ENCODE measurements around the gene DRD3.

The DRD3 gene

GRCh38 chr3:114178770-114179368, at the start of gene DRD3:
TSS of gene DRD3 (minus strand) at chr3:114179052. CDS start at chr3:114171992, 7,060 bp downstream.
- peak; percentile 25 for DNase-seq (ENCODE audit: low read depth)

DNA sequence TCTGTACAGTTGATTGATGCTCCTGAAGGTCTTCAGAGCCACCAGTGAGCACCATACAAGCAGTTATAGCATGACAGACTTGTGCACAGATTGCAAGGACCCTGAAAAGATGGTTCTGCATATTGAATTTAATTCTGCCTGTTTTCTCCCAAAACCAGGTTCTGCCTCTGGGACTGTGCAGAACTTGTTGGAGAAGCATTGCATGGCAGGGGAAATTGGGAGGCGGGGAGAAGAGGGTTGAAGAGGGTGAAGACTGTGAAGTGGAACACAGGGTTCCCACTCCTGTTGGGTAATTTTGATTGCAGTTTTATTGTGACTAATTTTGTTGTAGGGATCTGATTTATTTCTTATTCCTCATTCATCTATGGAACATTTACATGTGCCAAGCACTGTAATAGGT, 48.2 kb upstream of the DRD3 start:
- DNase-seq (ENCODE audit: low read depth), result no peak

GRCh38 chr3:114226313-114226712, 47.5 kb upstream of the DRD3 start:
- no peak for DNase-seq (ENCODE audit: low read depth)

GRCh38 chr3:114223143-114223542, 44.3 kb upstream of the DRD3 start:
- DNase-seq (ENCODE audit: low read depth), result no peak

GRCh38 chr3:114221881-114222264, 43.0 kb upstream of the DRD3 start:
- no peak for DNase-seq (ENCODE audit: low read depth)

GRCh38 chr3:114221165-114221880, 42.5 kb upstream of the DRD3 start:
- DNase-seq (ENCODE audit: low read depth), result no peak

- no peak for DNase-seq (ENCODE audit: low read depth)
Observed at GRCh38 chr3:114219741-114220140, 40.9 kb upstream of the DRD3 start.

DNA sequence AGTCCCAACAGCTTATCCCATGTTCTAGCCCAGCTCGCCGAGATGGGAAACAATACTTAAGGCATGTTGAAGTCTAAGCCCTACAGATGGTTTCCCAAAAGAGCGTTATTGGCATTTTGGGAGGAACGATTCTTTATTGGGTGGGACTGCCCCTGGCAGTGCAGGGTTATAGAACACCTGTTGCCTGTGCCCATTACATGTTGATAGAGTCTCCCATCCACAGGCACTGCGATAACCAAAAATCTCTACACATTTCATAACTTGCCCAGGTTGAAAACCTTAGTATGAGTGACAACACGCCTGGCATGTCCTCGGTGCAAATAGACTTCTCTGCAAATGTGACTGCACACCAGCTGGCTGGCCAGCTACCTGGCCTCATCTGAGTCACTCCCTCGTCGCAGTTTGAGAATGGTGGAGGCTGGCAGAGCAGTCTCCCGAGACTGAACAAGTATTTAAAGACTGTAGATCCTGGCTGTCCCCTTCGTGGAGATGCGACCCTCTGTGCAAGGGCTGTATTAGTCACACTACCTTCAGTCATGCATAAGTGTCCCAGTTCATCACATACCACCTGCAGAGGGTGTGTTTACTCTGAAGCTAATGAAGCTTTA, 39.8 kb upstream of the DRD3 start:
- no peak for DNase-seq (ENCODE audit: low read depth)

GRCh38 chr3:114218006-114218405, 39.2 kb upstream of the DRD3 start:
- no peak for DNase-seq (ENCODE audit: low read depth)

DNA sequence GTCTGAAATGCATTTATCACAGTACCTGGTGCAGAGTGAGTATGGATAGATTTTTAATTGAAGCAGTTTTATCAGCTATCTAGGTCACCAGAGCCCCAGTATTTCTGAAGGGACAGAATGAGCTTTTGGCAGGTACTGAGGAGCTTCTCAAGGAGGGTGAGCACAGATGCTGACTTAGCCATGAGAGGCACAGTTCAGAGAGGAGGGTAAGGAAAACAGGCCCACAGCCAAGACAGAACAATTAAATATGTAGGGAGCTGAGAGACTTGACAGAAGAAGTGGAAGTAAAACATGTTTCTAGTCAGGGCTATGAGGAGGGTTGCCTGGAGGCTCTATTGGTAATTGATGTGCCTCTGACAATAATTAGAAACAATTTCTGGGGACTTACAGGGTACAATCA, 38.4 kb upstream of the DRD3 start:
- no peak for DNase-seq (ENCODE audit: low read depth)

GRCh38 chr3:114216186-114216970, 37.5 kb upstream of the DRD3 start:
- DNase-seq (ENCODE audit: low read depth), result peak; percentile 95

GRCh38 chr3:114214542-114215341, 35.9 kb upstream of the DRD3 start:
- no peak for DNase-seq (ENCODE audit: low read depth)

DNA sequence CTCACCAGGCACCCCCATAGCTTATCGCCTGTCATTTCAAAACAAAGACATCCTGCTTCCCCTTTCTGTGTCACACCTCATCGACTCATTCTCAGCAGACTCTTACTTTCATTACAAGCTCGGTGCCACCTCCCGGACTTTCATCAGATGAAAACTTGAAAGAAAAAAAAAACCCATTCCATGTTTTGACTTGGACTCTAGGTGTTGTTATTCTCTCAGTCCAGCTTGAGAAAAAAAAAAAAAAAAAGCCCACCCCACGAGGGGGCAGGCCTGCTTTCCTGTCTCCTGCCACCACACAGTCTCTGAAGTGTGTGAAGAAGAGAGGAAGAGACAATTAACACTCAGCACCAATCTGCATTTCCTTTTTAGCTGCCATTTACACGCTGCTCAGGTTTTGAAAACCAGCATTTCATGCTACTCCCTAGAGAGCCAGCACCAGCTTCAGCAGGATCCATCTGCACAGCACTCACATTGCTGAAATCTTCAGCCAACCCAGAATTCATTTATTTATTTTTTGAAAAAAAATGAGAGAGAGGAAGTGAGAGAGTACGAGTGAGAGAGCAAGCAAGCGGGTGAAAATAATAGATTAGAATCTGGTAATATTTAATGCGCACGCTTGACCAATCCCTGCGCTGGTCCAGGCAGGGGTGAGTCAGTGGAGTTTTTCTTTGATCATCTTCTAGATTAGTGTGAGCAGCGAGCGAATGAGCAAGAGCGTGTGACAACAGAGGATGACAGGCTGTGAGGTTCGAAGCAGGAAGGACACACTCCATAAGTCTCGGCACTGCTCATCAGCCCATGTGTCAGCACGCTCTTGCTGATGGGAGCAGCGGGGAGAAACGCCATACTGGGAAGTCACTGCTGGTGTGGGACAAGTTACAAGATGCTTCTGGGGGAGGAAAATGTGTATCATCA, 35.0 kb upstream of the DRD3 start:
- DNase-seq (ENCODE audit: low read depth), result peak; percentile 80

- no peak for DNase-seq (ENCODE audit: low read depth)
Observed at GRCh38 chr3:114213292-114213626, 34.4 kb upstream of the DRD3 start.

DNA sequence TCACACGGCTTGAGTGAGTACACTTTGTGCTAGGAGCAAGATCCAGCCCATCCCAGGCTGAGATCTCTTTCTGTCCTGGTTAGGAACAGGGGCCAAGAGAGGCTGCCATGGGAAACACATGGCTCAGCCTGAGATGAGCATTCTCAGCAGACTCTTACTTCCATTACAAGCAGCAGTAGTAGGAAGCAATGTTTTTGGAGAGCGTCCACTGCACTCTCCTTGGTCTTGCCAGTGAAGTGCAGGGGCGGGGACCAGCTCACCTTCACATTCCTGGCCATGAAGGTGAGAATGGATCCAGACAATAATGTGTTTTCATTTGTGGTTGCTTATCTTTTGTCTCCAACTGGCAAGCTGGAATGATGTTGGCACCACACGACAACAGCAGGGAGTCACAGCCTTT, 33.8 kb upstream of the DRD3 start:
- DNase-seq (ENCODE audit: low read depth), result no peak

DNA sequence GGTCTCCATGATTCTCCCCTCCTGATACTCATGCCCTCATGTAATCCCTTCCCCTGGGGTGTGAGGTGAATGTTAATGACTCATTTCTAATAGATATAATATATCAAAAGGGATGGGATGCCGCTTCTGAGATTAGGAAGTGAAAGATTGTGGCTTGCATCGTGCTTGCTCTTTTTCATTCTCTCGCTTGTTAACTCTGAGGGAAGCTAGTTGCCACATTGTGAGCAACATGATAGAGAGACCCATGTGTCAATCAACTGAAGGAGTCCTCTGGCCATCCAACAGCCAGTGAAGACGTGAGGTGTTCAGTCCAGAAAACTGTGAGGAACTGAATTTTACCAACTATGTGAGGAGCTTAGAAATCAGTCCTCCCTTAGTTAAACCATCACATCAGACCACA, 28.9 kb upstream of the DRD3 start:
- no peak for DNase-seq (ENCODE audit: low read depth)

GRCh38 chr3:114206342-114206741, 27.5 kb upstream of the DRD3 start:
- no peak for DNase-seq (ENCODE audit: low read depth)

DNA sequence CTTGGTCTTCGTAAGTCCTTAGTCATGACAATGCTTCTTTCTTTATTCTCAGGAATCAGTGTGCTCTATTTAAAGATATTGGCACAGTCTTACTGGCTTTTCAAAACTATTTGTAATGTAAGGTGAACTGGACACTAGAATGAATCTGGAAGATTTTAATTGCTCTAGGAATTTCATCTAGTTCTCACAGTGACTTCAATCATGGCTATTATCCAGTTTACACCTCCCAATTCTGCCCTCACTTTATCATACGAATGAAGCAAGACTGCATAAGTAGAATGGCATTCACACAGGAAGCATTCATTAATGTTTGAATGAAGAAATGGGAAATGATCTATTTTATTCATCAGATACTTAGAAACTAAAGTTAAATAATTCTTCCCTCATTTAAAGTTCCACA, 26.7 kb upstream of the DRD3 start:
- no peak for DNase-seq (ENCODE audit: low read depth)

- no peak for DNase-seq (ENCODE audit: low read depth)
Observed at GRCh38 chr3:114194750-114195149, 15.9 kb upstream of the DRD3 start.

GRCh38 chr3:114192136-114192535, 13.3 kb upstream of the DRD3 start:
- DNase-seq (ENCODE audit: low read depth), result no peak

GRCh38 chr3:114186501-114186900, 7.6 kb upstream of the DRD3 start:
- DNase-seq (ENCODE audit: low read depth), result no peak

All from stromal cell of bone marrow (primary cell).